ENCODE measurements around the gene BCAS4.
A peak's percentile ranks its signal among the peaks of the same experiment; 100 is the strongest.
"Not testable (repeated sequence)": the region's sequence is repeated elsewhere in the genome, so short reads cannot be mapped to it uniquely, and the experiment has no call there.

BCAS4 gene

DNA sequence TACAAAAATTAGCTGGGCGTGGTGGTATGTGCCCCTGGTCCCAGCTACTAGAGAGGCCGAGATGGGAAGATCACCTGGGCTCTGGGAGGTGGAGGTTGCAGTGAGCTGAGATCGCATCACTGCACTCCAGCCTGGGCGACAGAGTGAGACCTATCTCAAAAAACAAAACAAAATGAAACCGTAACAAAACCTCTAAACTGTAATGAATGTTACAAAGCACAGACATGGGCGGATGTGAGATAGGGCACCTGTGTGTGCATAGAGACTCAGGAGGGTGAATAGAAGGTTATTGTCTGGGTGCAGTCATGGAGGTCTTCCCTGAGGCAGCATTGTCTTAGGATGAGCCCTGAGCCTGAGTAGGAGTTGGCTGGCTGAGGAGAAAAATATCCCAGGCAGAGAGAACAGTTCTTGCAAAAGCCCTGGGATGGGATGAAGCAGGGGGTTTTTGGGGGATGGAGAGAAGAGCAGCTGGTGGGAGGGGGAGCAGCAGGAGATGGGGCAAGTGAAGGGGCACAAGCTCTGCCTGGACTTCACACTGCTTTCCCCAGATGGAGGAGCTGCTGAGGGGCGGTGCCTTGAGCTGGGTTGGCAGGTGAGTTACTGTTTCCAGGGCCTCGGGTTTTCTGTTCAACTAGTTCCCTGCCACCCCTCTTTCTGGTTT is 5.2 kb downstream of the BCAS4 start:
- TF ChIP-seq ZFP3 (tag by site-specific recombination; IDR thresholded peaks at IDR 0.05; ENCODE audit: low read depth) (0 out of 2 replicates have a peak, but pooled peaks have one; percentile 45), ZNF488 (tag by site-specific recombination; IDR thresholded peaks at IDR 0.05) (no peak), ZNF596 (tag by site-specific recombination; IDR thresholded peaks at IDR 0.05) (no peak), BCL11B (tag by site-specific recombination; IDR thresholded peaks at IDR 0.05; ENCODE audit: low read depth) (no peak), PRDM10 (tag by site-specific recombination; IDR thresholded peaks at IDR 0.05) (0 out of 2 replicates have a peak, but pooled peaks have one; percentile 31), ZBTB7A (tag by site-specific recombination; IDR thresholded peaks at IDR 0.05; ENCODE audit: low read depth) (no peak), ZIC2 (tag by site-specific recombination; IDR thresholded peaks at IDR 0.05) (no peak), ZNF423 (tag by site-specific recombination; IDR thresholded peaks at IDR 0.05) (no peak), MYNN (tag by site-specific recombination; IDR thresholded peaks at IDR 0.05; ENCODE audit: borderline replicate concordance) (no peak), ZNF394 (tag by site-specific recombination; IDR thresholded peaks at IDR 0.05; ENCODE audit: borderline replicate concordance) (peak; percentile 13; the same call in 1 of the 2 replicates), ZNF768 (tag by site-specific recombination; IDR thresholded peaks at IDR 0.05) (no peak), ZNF510 (tag by site-specific recombination; IDR thresholded peaks at IDR 0.05; ENCODE audit: insufficient replicate concordance) (no peak), ZSCAN18 (tag by site-specific recombination; IDR thresholded peaks at IDR 0.05) (no peak), ZNF155 (tag by site-specific recombination; IDR thresholded peaks at IDR 0.05) (no peak), RBAK (tag by site-specific recombination; IDR thresholded peaks at IDR 0.05) (no peak)
- Histone ChIP-seq H3K4me3 (ENCODE audit: low read depth, low read length) (no peak overlapping the region), H3K27ac (ENCODE audit: extremely low read depth, low read depth, low read length) (no peak overlapping the region), H3K36me3 (ENCODE audit: control insufficient read depth in 2 of 2, insufficient read depth in 1 of 2, low read length in 2 of 2) (no peaks in the 10 kb centered on the region), H3K4me1 (ENCODE audit: control insufficient read depth, insufficient read depth, low read length) (peaks cover 2% of the 10 kb centered on the region; the same call in 1 of the 2 replicates), H3K9me3 (ENCODE audit: control insufficient read depth, insufficient read depth, low read depth, low read length) (no peaks in the 10 kb centered on the region)
- ChIA-PET POLR2A (no interaction called here), CTCF (no interaction called here)

- POLR2A ChIA-PET; H3K4me3 ChIP-seq (ENCODE audit: low read depth, low read length); CTCF ChIA-PET; H3K36me3 ChIP-seq (ENCODE audit: control insufficient read depth in 2 of 2, insufficient read depth in 1 of 2, low read length in 2 of 2); H3K9me3 ChIP-seq (ENCODE audit: control insufficient read depth, insufficient read depth, low read depth, low read length); H3K27ac ChIP-seq (ENCODE audit: extremely low read depth, low read depth, low read length); H3K4me1 ChIP-seq (ENCODE audit: control insufficient read depth, insufficient read depth, low read length): not testable (repeated sequence)
- TF ChIP-seq SCRT2 (tag by site-specific recombination; IDR thresholded peaks at IDR 0.05) (peak; percentile 55), ZNF121 (tag by site-specific recombination; IDR thresholded peaks at IDR 0.05) (peak; percentile 76), SCRT1 (tag by site-specific recombination; IDR thresholded peaks at IDR 0.05; ENCODE audit: borderline replicate concordance) (0 out of 2 replicates have a peak, but pooled peaks have one; percentile 10)
Observed at GRCh38 chr20:50800986-50801746, 6.3 kb downstream of the BCAS4 start.
